H1 (cell line): ENCODE data around the gene GRID2. TPM values are rescaled to one million over a fixed set of nuclear protein-coding genes. Genes with fewer than 3 reads are reported as not detected.

Experiments used
- CTCF ChIA-PET: fragments of 300-600 bp; sonication (Branson Sonifier 250); formaldehyde crosslinking; loops from one replicate; lab custom pipeline; 2021; ENCODE audit not compliant: partially characterized antibody; lab: Charles Lee
- POLR2A ChIA-PET: fragments of 300-600 bp; sonication (Branson Sonifier 250); formaldehyde crosslinking; loops from one replicate; lab custom pipeline; 2021; ENCODE audit warnings: inconsistent platforms; ENCODE audit not compliant: partially characterized antibody; lab: Charles Lee
- DNase-seq, 2 experiments: peaks; one replicate each; pipeline versions ENCODE4 v3.0.0 to v3.0.0-alpha.2; 2010 to 2022; ENCODE audit warnings: low spot score in 2 of 2, low read depth in 1 of 2, mixed read lengths in 1 of 2
- FAIRE-seq: peaks from 2 replicates; lab custom pipeline; 2011; peaks lifted over from hg19 to GRCh38; lab: Jason Lieb, UNC
- H2AFZ ChIP-seq: 2 replicates; pipeline ENCODE4 v1.8.1; 2012; ENCODE audit warnings: low read length, inconsistent platforms
- H2AK5ac ChIP-seq: 2 replicates; pipeline ENCODE4 v1.6.1; 2013; ENCODE audit warnings: low read depth, low read length
- H2BK120ac ChIP-seq: replicated peaks from 2 replicates; pipeline ENCODE3; 2013; ENCODE audit warnings: low read depth, low read length, inconsistent platforms
- H2BK12ac ChIP-seq: 2 replicates; pipeline ENCODE4 v1.6.1; 2013; ENCODE audit warnings: low read depth, low read length
- H2BK15ac ChIP-seq: 2 replicates; pipeline ENCODE4 v1.6.1; 2013; ENCODE audit warnings: low read length
- H2BK20ac ChIP-seq: 2 replicates; pipeline ENCODE4 v1.6.1; 2013; ENCODE audit warnings: low read length
- H2BK5ac ChIP-seq: 2 replicates; pipeline ENCODE4 v1.6.1; 2013; ENCODE audit warnings: low read depth, low read length
- H3K14ac ChIP-seq: 2 replicates; pipeline ENCODE4 v1.6.1; 2013; ENCODE audit warnings: inconsistent platforms; ENCODE audit not compliant: insufficient read length
- H3K18ac ChIP-seq: 2 replicates; pipeline ENCODE4 v1.6.1; 2013; ENCODE audit warnings: low read length; ENCODE audit errors: extremely low read depth
- H3K23ac ChIP-seq: 2 replicates; pipeline ENCODE4 v1.6.1; 2013; ENCODE audit warnings: inconsistent platforms; ENCODE audit not compliant: insufficient read length
- H3K23me2 ChIP-seq: 2 replicates; pipeline ENCODE4 v1.6.1; 2013; ENCODE audit warnings: low read depth, low read length
- H3K27ac ChIP-seq: 2 replicates; pipeline ENCODE4 v1.6.1; 2011; ENCODE audit warnings: low read depth, low read length, inconsistent platforms
- H3K27me3 ChIP-seq, 4 experiments: replicated peaks in 1 of 4; 1 replicate in 1 of 4; 2 replicates in 3 of 4; pipeline versions ENCODE4 v1.6.1 to v1.8.1; 2011 to 2013; ENCODE audit warnings: low read length in 3 of 4, mild to moderate bottlenecking in 3 of 4, inconsistent platforms in 2 of 4, mixed read lengths in 2 of 4, moderate library complexity in 1 of 4; ENCODE audit not compliant: control insufficient read depth in 3 of 4, insufficient read depth in 3 of 4; ENCODE audit errors: extremely low read depth in 1 of 4
- H3K36me3 ChIP-seq, 4 experiments: 2 replicates each; pipeline versions ENCODE4 v1.6.1 to v1.8.1; 2011 to 2013; ENCODE audit warnings: mild to moderate bottlenecking in 4 of 4, low read length in 3 of 4, moderate library complexity in 2 of 4, control low read depth in 1 of 4, inconsistent platforms in 1 of 4; ENCODE audit not compliant: insufficient read depth in 4 of 4, control insufficient read depth in 2 of 4
- H3K4ac ChIP-seq: replicated peaks from 2 replicates; pipeline ENCODE3; 2013; ENCODE audit warnings: low read length, low read depth, mixed read lengths, inconsistent platforms; ENCODE audit not compliant: insufficient read length
- H3K4me1 ChIP-seq, 4 experiments: replicated peaks in 1 of 4; 1 replicate in 1 of 4; 2 replicates in 3 of 4; pipeline versions ENCODE4 v1.6.1 to v1.8.1; 2011 to 2013; ENCODE audit warnings: low read length in 3 of 4, inconsistent platforms in 2 of 4, mixed read lengths in 1 of 4; ENCODE audit not compliant: insufficient read depth in 4 of 4, control insufficient read depth in 3 of 4
- H3K4me2 ChIP-seq, 2 experiments: 2 replicates each; pipeline versions ENCODE4 v1.6.1 to v1.8.1; 2011 to 2013; ENCODE audit warnings: low read depth in 2 of 2, low read length in 2 of 2, control low read depth in 1 of 2, inconsistent platforms in 1 of 2, mild to moderate bottlenecking in 1 of 2; ENCODE audit not compliant: insufficient read depth in 1 of 2
- H3K4me3 ChIP-seq, 4 experiments: fragments of 200-600, 300-600 bp in 1 of 4; sonication (generic), shearing (Covaris generic), sonication (Bioruptor Twin) in 1 of 4; 2 replicates each; pipeline versions ENCODE4 v1.5.1 to v1.8.1; 2011 to 2016; ENCODE audit warnings: low read length in 4 of 4, low read depth in 3 of 4, control low read depth in 2 of 4, inconsistent platforms in 2 of 4, mild to moderate bottlenecking in 2 of 4, mixed read lengths in 1 of 4, moderate library complexity in 1 of 4; ENCODE audit not compliant: insufficient read depth in 2 of 4; ENCODE audit errors: extremely low read depth in 1 of 4
- H3K56ac ChIP-seq: replicated peaks from 2 replicates; pipeline ENCODE3; 2013; ENCODE audit warnings: low read depth, mild to moderate bottlenecking, mixed read lengths, low read length, inconsistent platforms; ENCODE audit not compliant: insufficient read length
- H3K79me1 ChIP-seq: 2 replicates; pipeline ENCODE4 v1.6.1; 2013; ENCODE audit warnings: low read depth, low read length, control low read depth
- H3K79me2 ChIP-seq, 2 experiments: 2 replicates each; pipeline versions ENCODE4 v1.6.1 to v1.8.1; 2012 to 2013; ENCODE audit warnings: low read length in 2 of 2, mild to moderate bottlenecking in 2 of 2, inconsistent platforms in 1 of 2; ENCODE audit not compliant: insufficient read depth in 2 of 2, control insufficient read depth in 1 of 2
- H3K9ac ChIP-seq, 4 experiments: replicated peaks in 1 of 4; 1 replicate in 1 of 4; 2 replicates in 3 of 4; pipeline versions ENCODE4 v1.6.1 to v1.8.1; 2011 to 2013; ENCODE audit warnings: low read depth in 3 of 4, low read length in 3 of 4, control low read depth in 2 of 4, mild to moderate bottlenecking in 2 of 4, moderate library complexity in 2 of 4, inconsistent platforms in 1 of 4; ENCODE audit errors: extremely low read depth in 1 of 4
- H3K9me3 ChIP-seq, 2 experiments: 2 replicates each; pipeline versions ENCODE4 v1.6.1 to v1.8.1; 2012 to 2013; ENCODE audit warnings: mild to moderate bottlenecking in 2 of 2, moderate library complexity in 2 of 2, control low read depth in 1 of 2, inconsistent platforms in 1 of 2, low read depth in 1 of 2, low read length in 1 of 2, mixed read lengths in 1 of 2; ENCODE audit not compliant: insufficient read depth in 2 of 2
- H4K20me1 ChIP-seq, 2 experiments: replicated peaks in 1 of 2; 2 replicates each; pipeline versions ENCODE3 to v1.8.1; 2011 to 2013; ENCODE audit warnings: inconsistent platforms in 2 of 2, low read length in 2 of 2, mild to moderate bottlenecking in 1 of 2; ENCODE audit not compliant: insufficient read depth in 2 of 2, control insufficient read depth in 1 of 2
- H4K5ac ChIP-seq: 2 replicates; pipeline ENCODE4 v1.6.1; 2013; ENCODE audit warnings: low read length, low read depth, mixed read lengths, inconsistent platforms; ENCODE audit not compliant: insufficient read length
- H4K8ac ChIP-seq: 2 replicates; pipeline ENCODE4 v1.8.0; 2013; ENCODE audit warnings: mild to moderate bottlenecking, moderate library complexity, low read length, inconsistent platforms; ENCODE audit not compliant: insufficient read depth; ENCODE audit errors: extremely low read depth
- H4K91ac ChIP-seq: replicated peaks from 2 replicates; pipeline ENCODE3; 2013; ENCODE audit warnings: low read length, mixed read lengths, inconsistent platforms; ENCODE audit not compliant: insufficient read length
- BACH1 ChIP-seq: IDR thresholded peaks from 2 replicates; pipeline ENCODE4 v1.6.1; 2012; ENCODE audit warnings: low read length, improper control_type of control experiment
- BRCA1 ChIP-seq: IDR thresholded peaks from 2 replicates; pipeline ENCODE4 v1.6.1; 2012; ENCODE audit warnings: low read depth, low read length, improper control_type of control experiment
- CBX5 ChIP-seq: fragments of 300-800, 300-1000 bp; sonication (generic); IDR thresholded peaks from 2 replicates; pipeline ENCODE4 v1.7.1; 2016; ENCODE audit warnings: antibody characterized with exemption, low read length, low read depth
- CBX8 ChIP-seq: fragments of 300-800, 300-1000 bp; sonication (generic); IDR thresholded peaks from 2 replicates; pipeline ENCODE4 v1.7.1; 2016; ENCODE audit warnings: low read depth, low read length, borderline replicate concordance
- E2F6 ChIP-seq: IDR thresholded peaks from 2 replicates; pipeline ENCODE4 v1.6.1; 2012; ENCODE audit warnings: inconsistent platforms
- FOSL1 ChIP-seq: IDR thresholded peaks from 2 replicates; pipeline ENCODE4 v1.6.1; 2011; ENCODE audit warnings: mild to moderate bottlenecking, low read depth, low read length, moderate library complexity; ENCODE audit not compliant: insufficient read depth
- SP2 ChIP-seq: IDR thresholded peaks from 2 replicates; pipeline ENCODE4 v1.6.1; 2012; ENCODE audit warnings: mild to moderate bottlenecking, low read length, inconsistent platforms
- USF2 ChIP-seq: IDR thresholded peaks from 2 replicates; pipeline ENCODE4 v1.6.1; 2011; ENCODE audit warnings: low read length, improper control_type of control experiment
- WGBS, 2 experiments: shearing (Covaris generic) in 1 of 2; methylation state at CpG; one replicate each; pipeline versions ENCODE4 v1.1.6 to v1.1.7; 2013 to 2015; ENCODE audit warnings: low lambda C conversion rate in 2 of 2, mixed read lengths in 2 of 2, inconsistent platforms in 1 of 2, low coverage in 1 of 2, missing lambda C conversion rate in 1 of 2; ENCODE audit not compliant: insufficient replicate concordance in 2 of 2, insufficient coverage in 1 of 2, insufficient read length in 1 of 2; ENCODE audit errors: extremely low coverage in 1 of 2, missing lambda C conversion rate in 1 of 2; 5-methylcytosine and 5-hydroxymethylcytosine counted together
- polyA plus RNA-seq, 7 experiments: library from polyadenylated mRNA; depleted of rRNA in 3 of 7; stranded (reverse) in 5 of 7; unstranded in 2 of 7; fragments of >200 nt in 5 of 7; fragments of 200-250 nt in 2 of 7; gene quantifications; 1 replicate in 5 of 7; 2 replicates in 1 of 7; 4 replicates in 1 of 7; pipeline versions ENCODE4 v1.2.1 to v1.2.3, GENCODE V29; 2011 to 2013; ENCODE audit warnings: missing spikeins in 2 of 7, mixed read lengths in 2 of 7
- total RNA-seq: library from RNA; stranded (reverse); fragmentation: NEBNext Ultra II Directional; extraction: Animal tissue kit (Norgen Biotek cat#: 25700); gene quantifications from 2 replicates; pipeline ENCODE4 v1.2.1, GENCODE V29; 2021
- TF ChIP-seq, protein P1 (sequence below), 3 experiments: IDR thresholded peaks; 1 replicate in 2 of 3; 2 replicates in 1 of 3; pipeline versions ENCODE4 v1.5.1 to v1.6.1; 2011; ENCODE audit warnings: low read length in 3 of 3, mild to moderate bottlenecking in 3 of 3, inconsistent platforms in 2 of 3, low read depth in 1 of 3, moderate library complexity in 1 of 3; ENCODE audit not compliant: insufficient read depth in 1 of 3; ENCODE audit errors: control extremely low read depth in 1 of 3

GRID2 gene
- total and polyA plus RNA-seq, 2 of the 8 experiments (the other 6 are each of a cell fraction or from before 2014, with no cell fraction given), result 31.1 to 81.9 TPM

DNA sequence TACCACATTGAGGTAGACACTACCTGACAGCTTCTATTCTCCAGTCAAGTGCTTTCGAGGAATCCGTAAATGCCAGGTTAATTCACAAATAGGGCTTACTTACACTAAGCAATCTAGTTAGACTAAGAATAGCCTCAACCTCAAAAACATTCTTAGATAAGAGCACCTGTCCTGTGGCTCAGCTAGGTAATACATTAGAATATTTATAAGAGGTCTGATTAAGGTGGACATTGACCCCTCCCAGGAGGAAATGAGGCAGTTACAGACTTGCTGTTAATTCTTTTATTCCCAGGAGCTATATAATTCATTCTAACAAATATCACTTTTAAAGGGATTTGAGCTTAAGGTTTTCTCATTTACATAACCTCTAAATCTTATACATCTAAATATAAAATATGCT, 758.1 kb downstream of the GRID2 start:
- no peak overlapping the region for H3K23ac ChIP-seq
- FAIRE-seq (no peak), DNase-seq (no peak)
- H3K9ac ChIP-seq, result no peak overlapping the region
- H3K27me3 ChIP-seq, result no peaks in the 10 kb centered on the region
- no peak for TF ChIP-seq SP2
- no peak for TF ChIP-seq CBX8
- TF ChIP-seq, protein P1, sequence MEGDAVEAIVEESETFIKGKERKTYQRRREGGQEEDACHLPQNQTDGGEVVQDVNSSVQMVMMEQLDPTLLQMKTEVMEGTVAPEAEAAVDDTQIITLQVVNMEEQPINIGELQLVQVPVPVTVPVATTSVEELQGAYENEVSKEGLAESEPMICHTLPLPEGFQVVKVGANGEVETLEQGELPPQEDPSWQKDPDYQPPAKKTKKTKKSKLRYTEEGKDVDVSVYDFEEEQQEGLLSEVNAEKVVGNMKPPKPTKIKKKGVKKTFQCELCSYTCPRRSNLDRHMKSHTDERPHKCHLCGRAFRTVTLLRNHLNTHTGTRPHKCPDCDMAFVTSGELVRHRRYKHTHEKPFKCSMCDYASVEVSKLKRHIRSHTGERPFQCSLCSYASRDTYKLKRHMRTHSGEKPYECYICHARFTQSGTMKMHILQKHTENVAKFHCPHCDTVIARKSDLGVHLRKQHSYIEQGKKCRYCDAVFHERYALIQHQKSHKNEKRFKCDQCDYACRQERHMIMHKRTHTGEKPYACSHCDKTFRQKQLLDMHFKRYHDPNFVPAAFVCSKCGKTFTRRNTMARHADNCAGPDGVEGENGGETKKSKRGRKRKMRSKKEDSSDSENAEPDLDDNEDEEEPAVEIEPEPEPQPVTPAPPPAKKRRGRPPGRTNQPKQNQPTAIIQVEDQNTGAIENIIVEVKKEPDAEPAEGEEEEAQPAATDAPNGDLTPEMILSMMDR (IDR thresholded peaks at IDR 0.05; ENCODE audit: control extremely low read depth in 1 of 3, insufficient read depth in 1 of 3, low read depth in 1 of 3, low read length in 3 of 3), result no peak
- no peak for TF ChIP-seq BACH1
- no peak for TF ChIP-seq FOSL1
- TF ChIP-seq E2F6, result no peak
- TF ChIP-seq USF2, result no peak
- TF ChIP-seq BRCA1, result no peak
- TF ChIP-seq CBX5, result no peak
- 0 out of 7 replicates have a peak, but pooled peaks cover 0 to 3% (median 0%) of the 10 kb centered on the region in 4 experiments for H3K4me1 ChIP-seq
- H4K8ac ChIP-seq, result no peak overlapping the region
- H3K4me2 ChIP-seq, result no peak overlapping the region
- H4K91ac ChIP-seq, result no peak overlapping the region
- H3K27ac ChIP-seq, result no peak overlapping the region
- H3K23me2 ChIP-seq, result no peaks in the 10 kb centered on the region
- no peak overlapping the region for H3K4ac ChIP-seq
- H4K20me1 ChIP-seq, result peaks cover 0 to 2% of the 10 kb centered on the region in 2 experiments
- H3K18ac ChIP-seq, result no peak overlapping the region
- H3K56ac ChIP-seq, result no peak overlapping the region
- no peak overlapping the region for H3K14ac ChIP-seq
- H2BK120ac ChIP-seq, result no peak overlapping the region
- H2BK5ac ChIP-seq, result no peak overlapping the region
- no peak overlapping the region for H2BK12ac ChIP-seq
- no peaks in the 10 kb centered on the region for H3K79me2 ChIP-seq
- H3K36me3 ChIP-seq, result no peaks in the 10 kb centered on the region
- no peak overlapping the region for H4K5ac ChIP-seq
- no peak overlapping the region for H2BK15ac ChIP-seq
- no peak overlapping the region for H3K4me3 ChIP-seq
- ChIA-PET POLR2A (interaction anchor here (1.5 kb wide), 1 partner anchor 11 kb away, joined by 4 read pairs; no protein-coding TSS in a partner anchor), CTCF (no interaction called here)
- no peak overlapping the region for H2AFZ ChIP-seq
- H3K79me1 ChIP-seq, result no peaks in the 10 kb centered on the region
- no peaks in the 10 kb centered on the region for H3K9me3 ChIP-seq
- WGBS, 2 experiments, result 88% methylated on average over 2 of the region's 2 CpGs; no CpG with 5 or more reads in 1 of the 2 experiments
- H2AK5ac ChIP-seq, result no peak overlapping the region
- no peak overlapping the region for H2BK20ac ChIP-seq
